AG04449 (cell line): ENCODE results near the gene CTTN.

Experiments
- CTCF ChIA-PET: fragments of 350-600 bp; formaldehyde crosslinking; extraction: SDS; loops from one replicate; lab custom pipeline; 2021; ENCODE audit warnings: antibody characterized with exemption; lab: Yijun Ruan, JAX
- POLR2A ChIA-PET: fragments of 400-600, 350-600 bp; formaldehyde crosslinking; extraction: SDS; loops from one replicate; lab custom pipeline; 2020; ENCODE audit warnings: antibody characterized with exemption, inconsistent platforms; lab: Yijun Ruan, JAX
- DNase-seq: peaks from one replicate; pipeline ENCODE4 v3.0.0-alpha.2; 2010; ENCODE audit warnings: low read depth, low spot score
- H3K4me3 ChIP-seq: 2 replicates; pipeline ENCODE4 v1.5.1; 2011; ENCODE audit warnings: low read depth, mild to moderate bottlenecking, control low read depth, low read length
- TF ChIP-seq, protein P1 (sequence below): IDR thresholded peaks from one replicate; pipeline ENCODE4 v1.5.1; 2011; ENCODE audit warnings: mild to moderate bottlenecking, moderate library complexity, low read length, control low read depth, inconsistent platforms; ENCODE audit not compliant: insufficient read depth; ENCODE audit errors: missing control alignments

The CTTN gene

GRCh38 chr11:70409871-70410270 lies 11.5 kb downstream of the CTTN start:
- POLR2A ChIA-PET: no interaction called here
- TF ChIP-seq, protein P1, sequence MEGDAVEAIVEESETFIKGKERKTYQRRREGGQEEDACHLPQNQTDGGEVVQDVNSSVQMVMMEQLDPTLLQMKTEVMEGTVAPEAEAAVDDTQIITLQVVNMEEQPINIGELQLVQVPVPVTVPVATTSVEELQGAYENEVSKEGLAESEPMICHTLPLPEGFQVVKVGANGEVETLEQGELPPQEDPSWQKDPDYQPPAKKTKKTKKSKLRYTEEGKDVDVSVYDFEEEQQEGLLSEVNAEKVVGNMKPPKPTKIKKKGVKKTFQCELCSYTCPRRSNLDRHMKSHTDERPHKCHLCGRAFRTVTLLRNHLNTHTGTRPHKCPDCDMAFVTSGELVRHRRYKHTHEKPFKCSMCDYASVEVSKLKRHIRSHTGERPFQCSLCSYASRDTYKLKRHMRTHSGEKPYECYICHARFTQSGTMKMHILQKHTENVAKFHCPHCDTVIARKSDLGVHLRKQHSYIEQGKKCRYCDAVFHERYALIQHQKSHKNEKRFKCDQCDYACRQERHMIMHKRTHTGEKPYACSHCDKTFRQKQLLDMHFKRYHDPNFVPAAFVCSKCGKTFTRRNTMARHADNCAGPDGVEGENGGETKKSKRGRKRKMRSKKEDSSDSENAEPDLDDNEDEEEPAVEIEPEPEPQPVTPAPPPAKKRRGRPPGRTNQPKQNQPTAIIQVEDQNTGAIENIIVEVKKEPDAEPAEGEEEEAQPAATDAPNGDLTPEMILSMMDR: no peak
- CTCF ChIA-PET: interaction anchor here (1.1 kb wide), 1 partner anchor 10 kb away, joined by 4 read pairs; no protein-coding TSS in a partner anchor
- DNase-seq: no peak
- H3K4me3 ChIP-seq: no peak overlapping the region

DNA sequence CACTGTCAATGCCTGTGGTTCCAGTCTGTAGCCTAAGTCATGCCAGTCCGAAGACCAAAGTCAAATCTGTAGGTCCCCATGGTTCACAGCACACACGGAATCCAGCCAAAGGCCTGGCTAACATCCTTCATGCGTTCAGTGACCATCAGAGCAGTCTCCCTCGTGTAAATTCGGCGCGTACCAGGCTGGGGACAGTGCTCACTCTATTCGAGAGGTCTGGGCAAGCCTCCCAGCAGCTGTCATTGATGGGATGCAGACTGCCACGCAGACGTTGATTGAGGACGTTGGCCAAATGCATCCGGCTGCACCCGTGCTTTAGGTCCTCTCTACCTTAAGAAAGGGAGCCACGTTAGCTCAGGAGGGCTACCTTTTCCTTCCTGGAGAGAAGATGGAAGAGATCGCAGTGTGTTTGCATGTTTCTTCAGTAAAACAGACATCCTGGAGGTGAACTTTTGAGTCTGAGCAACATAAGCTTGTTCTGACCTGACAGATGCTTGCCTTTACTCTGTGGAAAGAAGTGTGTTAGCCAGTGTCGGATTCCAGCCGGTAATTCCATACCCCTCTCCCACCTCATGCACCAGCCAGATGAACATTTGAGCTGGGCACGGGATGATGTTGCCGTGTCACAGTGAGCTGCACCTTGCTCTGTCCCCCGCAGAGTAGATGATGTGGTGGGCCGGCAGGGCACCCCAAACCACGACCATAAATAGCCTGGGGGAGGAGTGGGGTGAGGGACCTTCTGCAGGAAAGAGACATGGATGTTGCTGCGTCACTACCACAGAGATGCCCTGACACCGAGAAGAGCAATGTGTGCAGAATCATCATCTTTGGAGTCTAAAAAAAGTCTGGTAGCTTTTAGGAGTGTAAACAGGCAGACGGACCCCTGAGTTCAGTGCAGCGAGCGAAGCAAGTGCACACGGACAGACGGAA lies 12.2 kb downstream of the CTTN start:
- no peak for DNase-seq
- ChIA-PET POLR2A (no interaction called here), CTCF (interaction anchor here (1.1 kb wide), 1 partner anchor 11 kb away, joined by 4 read pairs; no protein-coding TSS in a partner anchor)
- TF ChIP-seq, protein P1: no peak
- no peak overlapping the region for H3K4me3 ChIP-seq

- CTCF ChIA-PET: no interaction called here
- no peak overlapping the region for H3K4me3 ChIP-seq
- TF ChIP-seq, protein P1: no peak
- DNase-seq: no peak
- POLR2A ChIA-PET: no interaction called here
Measured at GRCh38 chr11:70411713-70412452, 13.6 kb downstream of the CTTN start.

DNA sequence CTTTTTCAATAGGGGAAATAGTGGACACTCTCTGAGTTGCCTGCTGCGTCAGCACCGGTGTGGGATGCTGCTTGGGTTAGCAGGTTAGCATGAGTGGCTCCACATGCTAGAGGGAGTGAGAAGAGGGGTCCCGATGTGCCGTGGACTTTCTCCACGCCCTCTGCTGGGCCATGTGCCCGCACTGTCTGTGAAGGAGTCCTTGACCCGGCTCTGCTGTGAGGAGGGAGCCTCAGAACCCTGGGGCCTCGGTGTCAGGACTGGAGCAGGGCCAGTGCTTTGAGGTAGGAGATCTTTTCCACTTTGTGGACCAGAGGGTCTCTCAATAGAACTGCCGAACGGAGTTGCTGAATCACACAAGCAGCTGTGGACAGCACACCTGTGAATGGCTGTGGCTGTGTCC lies 14.8 kb downstream of the CTTN start:
- TF ChIP-seq, protein P1: no peak
- no peak for DNase-seq
- CTCF ChIA-PET: interaction anchor here (0.7 to 3.6 kb wide), 4 partner anchors 9 to 207 kb away, joined by 3 to 34 read pairs (median 10); no protein-coding TSS in a partner anchor
- POLR2A ChIA-PET: no interaction called here
- no peak overlapping the region for H3K4me3 ChIP-seq

DNA sequence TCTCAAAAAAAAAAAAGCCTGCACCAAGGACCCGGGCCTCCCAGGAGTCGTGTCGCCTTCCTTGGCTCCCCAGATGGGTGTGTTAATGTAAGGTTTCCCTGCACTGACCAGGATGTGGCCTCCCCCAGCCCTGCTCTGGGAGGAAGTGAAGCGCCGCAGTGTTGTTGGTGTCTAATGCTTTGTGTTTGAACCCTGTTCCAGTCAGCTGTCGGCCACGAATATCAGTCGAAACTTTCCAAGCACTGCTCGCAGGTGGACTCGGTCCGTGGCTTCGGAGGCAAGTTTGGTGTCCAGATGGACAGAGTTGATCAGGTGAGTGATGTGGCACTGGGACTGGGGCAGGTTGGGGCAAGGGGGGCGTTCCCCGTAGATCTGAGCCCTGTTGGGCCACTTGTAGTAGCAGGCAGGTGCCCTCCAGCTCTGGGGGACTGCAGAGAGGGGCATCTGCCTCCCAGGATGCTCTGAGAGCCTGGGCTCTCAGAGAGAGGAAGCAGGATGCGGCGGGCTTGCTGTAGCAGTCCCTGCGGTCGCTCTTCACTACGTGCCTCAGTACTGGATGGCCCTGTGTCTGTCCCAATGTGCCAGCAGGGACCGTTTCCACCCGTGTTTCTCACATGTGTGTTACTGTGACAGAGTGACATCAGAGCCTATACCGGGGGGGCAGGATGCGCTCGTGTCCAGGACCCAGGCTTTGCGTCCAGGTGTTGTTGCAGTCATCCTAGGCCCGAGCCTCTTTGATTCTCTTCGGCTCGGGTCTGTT lies 16.2 kb downstream of the CTTN start:
- DNase-seq: no peak
- POLR2A ChIA-PET: interaction anchor here (0.6 to 1.5 kb wide), 5 partner anchors 10 to 88 kb away, joined by 3 to 5 read pairs (median 3); partner anchors contain the start of gene CTTN
- CTCF ChIA-PET: interaction anchor here (0.9 to 3.6 kb wide), 14 partner anchors 10 to 208 kb away, joined by 3 to 34 read pairs (median 4); no protein-coding TSS in a partner anchor
- TF ChIP-seq, protein P1: no peak
- no peak overlapping the region for H3K4me3 ChIP-seq
